ENCODE measurements around the gene LDLRAD2. TPM values are rescaled to one million over a fixed set of nuclear protein-coding genes. Genes with fewer than 3 reads are reported as not detected.

Gene LDLRAD2
- total RNA-seq, 1 donor from 2014 or later: 0.19 TPM

DNA sequence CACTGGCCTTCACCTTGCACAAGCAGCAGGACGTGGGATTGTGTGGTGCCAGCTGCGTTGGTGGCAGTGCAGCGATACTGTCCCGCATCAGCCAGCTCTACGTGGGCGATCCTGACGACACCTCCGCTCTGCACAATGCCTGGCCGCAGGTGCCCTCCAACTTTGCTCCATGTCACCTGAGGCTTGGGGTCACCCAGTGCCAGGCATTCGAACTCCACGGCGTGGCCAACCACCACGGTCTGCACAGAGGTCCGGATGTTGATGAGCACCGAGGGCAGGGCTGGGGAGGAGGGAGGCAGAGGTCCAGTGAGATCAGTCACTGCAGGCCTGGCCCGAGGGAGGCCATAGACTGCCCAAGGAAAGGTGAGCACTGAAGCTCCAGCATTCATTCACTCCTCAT, 22.6 kb downstream of the LDLRAD2 start:
- Mint-ChIP-seq H3K9me3 (no peaks in the 10 kb centered on the region), H3K4me1 (ENCODE audit: unreplicated experiment) (no peaks in the 10 kb centered on the region), H3K27me3 (no peaks in the 10 kb centered on the region), H3K27ac (no peak overlapping the region), H3K36me3 (peaks cover 30% of the 10 kb centered on the region), H3K4me3 (no peak overlapping the region)
- TF ChIP-seq, protein P1, sequence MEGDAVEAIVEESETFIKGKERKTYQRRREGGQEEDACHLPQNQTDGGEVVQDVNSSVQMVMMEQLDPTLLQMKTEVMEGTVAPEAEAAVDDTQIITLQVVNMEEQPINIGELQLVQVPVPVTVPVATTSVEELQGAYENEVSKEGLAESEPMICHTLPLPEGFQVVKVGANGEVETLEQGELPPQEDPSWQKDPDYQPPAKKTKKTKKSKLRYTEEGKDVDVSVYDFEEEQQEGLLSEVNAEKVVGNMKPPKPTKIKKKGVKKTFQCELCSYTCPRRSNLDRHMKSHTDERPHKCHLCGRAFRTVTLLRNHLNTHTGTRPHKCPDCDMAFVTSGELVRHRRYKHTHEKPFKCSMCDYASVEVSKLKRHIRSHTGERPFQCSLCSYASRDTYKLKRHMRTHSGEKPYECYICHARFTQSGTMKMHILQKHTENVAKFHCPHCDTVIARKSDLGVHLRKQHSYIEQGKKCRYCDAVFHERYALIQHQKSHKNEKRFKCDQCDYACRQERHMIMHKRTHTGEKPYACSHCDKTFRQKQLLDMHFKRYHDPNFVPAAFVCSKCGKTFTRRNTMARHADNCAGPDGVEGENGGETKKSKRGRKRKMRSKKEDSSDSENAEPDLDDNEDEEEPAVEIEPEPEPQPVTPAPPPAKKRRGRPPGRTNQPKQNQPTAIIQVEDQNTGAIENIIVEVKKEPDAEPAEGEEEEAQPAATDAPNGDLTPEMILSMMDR (conservative IDR thresholded peaks at IDR 0.05): no peak
- DNase-seq (ENCODE audit: extremely low spot score, unreplicated experiment): no peak

DNA sequence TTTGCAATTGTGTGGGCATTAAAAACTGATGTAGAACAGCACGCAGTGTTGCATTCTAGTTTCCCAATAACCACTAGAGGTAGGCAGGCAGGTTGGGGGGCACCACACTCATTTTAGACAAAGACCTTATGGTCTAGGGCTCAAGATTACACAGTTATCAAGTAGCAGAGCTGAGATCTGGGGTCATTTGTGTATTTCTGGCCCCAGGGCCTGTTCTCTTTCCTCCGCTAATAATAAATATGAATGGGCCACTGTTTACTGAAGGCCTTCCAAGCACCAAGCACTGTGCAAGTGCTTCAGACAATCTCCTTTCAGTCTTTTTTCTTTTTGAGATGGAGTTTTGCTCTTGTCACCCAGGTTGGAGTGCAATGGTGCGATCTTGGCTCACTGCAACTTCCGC, 23.9 kb downstream of the LDLRAD2 start:
- Mint-ChIP-seq H3K27me3 (no peaks in the 10 kb centered on the region), H3K36me3 (peaks cover 30% of the 10 kb centered on the region), H3K9me3 (no peaks in the 10 kb centered on the region), H3K4me3 (no peak overlapping the region), H3K27ac (no peak overlapping the region), H3K4me1 (ENCODE audit: unreplicated experiment) (no peaks in the 10 kb centered on the region)
- TF ChIP-seq, protein P1 (conservative IDR thresholded peaks at IDR 0.05): no peak
- no peak for DNase-seq (ENCODE audit: extremely low spot score, unreplicated experiment)

DNA sequence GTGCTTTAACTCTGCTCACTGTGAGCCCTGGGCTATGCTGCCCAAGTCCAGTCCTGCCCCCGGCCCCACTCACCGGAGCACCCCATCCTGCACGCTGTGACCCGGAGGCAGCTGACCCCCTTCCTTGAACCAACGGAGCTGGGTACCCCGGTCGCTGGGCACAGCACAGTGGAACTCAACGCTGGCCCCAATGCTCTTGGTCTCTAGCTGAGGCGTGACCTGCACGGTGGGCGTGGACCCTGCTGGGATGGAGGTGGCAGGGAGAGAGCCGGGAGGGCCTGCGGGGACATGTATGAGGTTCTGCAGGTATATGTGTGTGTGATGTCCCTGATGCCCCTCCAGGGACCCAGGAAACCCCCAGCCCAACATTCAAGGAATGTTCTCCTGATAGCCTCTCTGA, 24.7 kb downstream of the LDLRAD2 start:
- Mint-ChIP-seq H3K9me3 (no peaks in the 10 kb centered on the region), H3K27me3 (no peaks in the 10 kb centered on the region), H3K27ac (no peak overlapping the region), H3K4me3 (no peak overlapping the region), H3K36me3 (peaks cover 30% of the 10 kb centered on the region), H3K4me1 (ENCODE audit: unreplicated experiment) (no peaks in the 10 kb centered on the region)
- DNase-seq (ENCODE audit: extremely low spot score, unreplicated experiment): peak; percentile 65
- TF ChIP-seq, protein P1 (conservative IDR thresholded peaks at IDR 0.05): no peak

DNA sequence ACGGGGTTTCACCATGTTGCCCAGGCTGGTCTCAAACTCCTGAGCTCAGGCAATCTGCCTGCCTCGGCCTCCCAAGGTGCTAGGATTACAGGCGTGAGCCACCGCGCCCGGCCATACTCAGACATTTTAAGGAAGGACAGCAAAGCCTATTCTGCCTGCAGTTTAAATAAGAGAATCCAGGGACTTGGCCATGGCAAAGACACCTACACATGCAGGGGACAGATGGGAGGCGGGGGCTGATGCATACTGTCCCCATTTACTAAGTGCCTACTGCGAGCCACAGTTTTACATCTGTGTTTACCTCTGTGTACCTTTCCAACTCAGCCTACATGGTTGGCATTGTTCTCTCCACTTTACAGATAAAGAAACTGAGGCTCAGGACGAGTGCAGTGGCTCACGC, 25.4 kb downstream of the LDLRAD2 start:
- DNase-seq (ENCODE audit: extremely low spot score, unreplicated experiment): no peak
- Mint-ChIP-seq H3K9me3 (no peaks in the 10 kb centered on the region), H3K36me3 (peaks cover 25% of the 10 kb centered on the region), H3K4me1 (ENCODE audit: unreplicated experiment) (no peaks in the 10 kb centered on the region), H3K27ac (no peak overlapping the region), H3K4me3 (no peak overlapping the region), H3K27me3 (no peaks in the 10 kb centered on the region)
- TF ChIP-seq, protein P1 (conservative IDR thresholded peaks at IDR 0.05): no peak

DNA sequence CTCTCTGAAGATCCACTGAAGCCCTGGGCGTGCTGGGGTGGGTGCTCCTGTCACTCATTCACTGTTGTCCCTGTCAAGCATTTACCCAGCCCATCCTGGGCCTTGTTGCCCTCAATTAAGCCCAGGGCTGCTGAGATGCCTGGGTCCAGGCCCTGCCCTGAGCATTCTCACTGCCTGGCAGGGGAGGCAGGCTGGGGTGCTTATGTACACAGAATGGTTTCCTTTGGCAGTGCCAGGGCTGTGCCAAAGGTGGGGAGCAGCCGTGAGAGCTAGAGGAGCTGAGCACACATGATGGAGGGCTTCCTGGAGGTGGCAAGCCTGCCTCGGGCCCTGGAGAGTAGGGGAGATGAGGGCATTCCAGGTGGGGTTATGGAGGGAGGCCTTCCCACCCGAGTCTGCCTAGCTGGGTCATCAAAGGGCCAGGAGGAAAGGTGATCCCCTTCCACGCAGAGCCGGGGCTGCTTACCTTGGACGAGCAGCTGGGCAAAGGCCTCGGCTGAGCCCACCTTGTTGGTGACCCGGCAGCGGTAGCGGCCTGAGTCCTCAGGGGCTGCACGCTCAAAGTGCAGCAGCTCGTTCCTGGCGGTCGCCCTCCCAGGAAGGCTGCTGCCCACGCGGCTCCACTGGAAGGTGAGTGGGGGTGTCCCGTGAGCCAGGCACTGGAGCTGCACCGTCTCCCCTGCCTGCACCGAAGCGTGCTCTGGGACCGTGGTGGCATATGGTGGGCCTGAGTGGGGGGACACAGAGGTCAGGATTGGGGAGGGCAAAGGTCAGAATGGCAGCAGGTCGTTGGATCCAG, 26.5 kb downstream of the LDLRAD2 start:
- no peak for DNase-seq (ENCODE audit: extremely low spot score, unreplicated experiment)
- Mint-ChIP-seq H3K27me3 (no peaks in the 10 kb centered on the region), H3K27ac (no peak overlapping the region), H3K36me3 (peaks cover 20% of the 10 kb centered on the region), H3K4me3 (no peak overlapping the region), H3K9me3 (no peaks in the 10 kb centered on the region), H3K4me1 (ENCODE audit: unreplicated experiment) (no peaks in the 10 kb centered on the region)
- TF ChIP-seq, protein P1 (conservative IDR thresholded peaks at IDR 0.05): no peak

Data from type B pancreatic cell (in vitro differentiated cells).